Measurements from ENCODE around the gene ATAD3C.

The ATAD3C gene

GRCh38 chr1:1432951-1433803 lies 16.3 kb upstream of the ATAD3C start:
- no peaks in the 10 kb centered on the region for H3K36me3 Mint-ChIP-seq (ENCODE audit: low read depth)
- peak overlapping the region; percentile 80 for H3K27ac Mint-ChIP-seq
- H3K27me3 Mint-ChIP-seq: peaks cover 48% of the 10 kb centered on the region
- no peak for DNase-seq
- H3K4me3 Mint-ChIP-seq: peak overlapping the region; percentile 51
- peaks cover 18% of the 10 kb centered on the region for H3K4me1 Mint-ChIP-seq (ENCODE audit: low read depth)
- no peaks in the 10 kb centered on the region for H3K9me3 Mint-ChIP-seq

GRCh38 chr1:1433804-1434130 lies 15.7 kb upstream of the ATAD3C start:
- peak; percentile 70 for DNase-seq
- H3K4me3 Mint-ChIP-seq: peak overlapping the region; percentile 51
- H3K9me3 Mint-ChIP-seq: no peaks in the 10 kb centered on the region
- peaks cover 49% of the 10 kb centered on the region for H3K27me3 Mint-ChIP-seq
- no peaks in the 10 kb centered on the region for H3K36me3 Mint-ChIP-seq (ENCODE audit: low read depth)
- peaks cover 18% of the 10 kb centered on the region for H3K4me1 Mint-ChIP-seq (ENCODE audit: low read depth)
- peak overlapping the region; percentile 80 for H3K27ac Mint-ChIP-seq

GRCh38 chr1:1434131-1434823 lies 15.2 kb upstream of the ATAD3C start:
- H3K27me3 Mint-ChIP-seq: peaks cover 49% of the 10 kb centered on the region
- H3K27ac Mint-ChIP-seq: no peak overlapping the region
- H3K4me3 Mint-ChIP-seq: no peak overlapping the region
- peaks cover 18% of the 10 kb centered on the region for H3K4me1 Mint-ChIP-seq (ENCODE audit: low read depth)
- no peaks in the 10 kb centered on the region for H3K36me3 Mint-ChIP-seq (ENCODE audit: low read depth)
- no peak for DNase-seq
- H3K9me3 Mint-ChIP-seq: no peaks in the 10 kb centered on the region

- Mint-ChIP-seq H3K4me1 (ENCODE audit: low read depth) (peaks cover 18% of the 10 kb centered on the region), H3K36me3 (ENCODE audit: low read depth) (no peaks in the 10 kb centered on the region), H3K9me3 (no peaks in the 10 kb centered on the region), H3K4me3 (peak overlapping the region; percentile 36), H3K27ac (no peak overlapping the region), H3K27me3 (peaks cover 44% of the 10 kb centered on the region)
- no peak for DNase-seq
Measured at GRCh38 chr1:1434824-1435105, 14.7 kb upstream of the ATAD3C start.

GRCh38 chr1:1435106-1435903 lies 14.2 kb upstream of the ATAD3C start, which contains the start of gene VWA1:
TSS of gene VWA1 (plus strand) at chr1:1435690. CDS start at chr1:1435749, 59 bp downstream.
- Mint-ChIP-seq H3K36me3 (ENCODE audit: low read depth) (no peaks in the 10 kb centered on the region), H3K9me3 (no peaks in the 10 kb centered on the region), H3K4me1 (ENCODE audit: low read depth) (peaks cover 18% of the 10 kb centered on the region), H3K4me3 (peak within 1 kb of the TSS; percentile 36), H3K27ac (no peak within 1 kb of the TSS), H3K27me3 (peaks cover 39% of the 10 kb centered on the region)
- peak; percentile 80 for DNase-seq

GRCh38 chr1:1435911-1436629 lies 13.4 kb upstream of the ATAD3C start:
- DNase-seq: no peak
- no peaks in the 10 kb centered on the region for H3K36me3 Mint-ChIP-seq (ENCODE audit: low read depth)

GRCh38 chr1:1436630-1437032 lies 12.9 kb upstream of the ATAD3C start:
- Mint-ChIP-seq H3K27me3 (peaks cover 41% of the 10 kb centered on the region), H3K27ac (no peak overlapping the region), H3K4me3 (no peak overlapping the region), H3K4me1 (ENCODE audit: low read depth) (peaks cover 22% of the 10 kb centered on the region), H3K9me3 (no peaks in the 10 kb centered on the region), H3K36me3 (ENCODE audit: low read depth) (no peaks in the 10 kb centered on the region)
- DNase-seq: no peak

More at GRCh38 chr1:1435911-1436629, 13.4 kb upstream of the ATAD3C start:
- H3K9me3 Mint-ChIP-seq: no peaks in the 10 kb centered on the region
- no peak overlapping the region for H3K27ac Mint-ChIP-seq
- peak overlapping the region; percentile 25 for H3K4me3 Mint-ChIP-seq
- H3K4me1 Mint-ChIP-seq (ENCODE audit: low read depth): peaks cover 22% of the 10 kb centered on the region
- H3K27me3 Mint-ChIP-seq: peaks cover 44% of the 10 kb centered on the region

- Mint-ChIP-seq H3K36me3 (ENCODE audit: low read depth) (no peaks in the 10 kb centered on the region), H3K4me1 (ENCODE audit: low read depth) (peaks cover 22% of the 10 kb centered on the region), H3K27me3 (peaks cover 36% of the 10 kb centered on the region), H3K4me3 (no peak overlapping the region), H3K27ac (no peak overlapping the region), H3K9me3 (no peaks in the 10 kb centered on the region)
- no peak for DNase-seq
Measured at GRCh38 chr1:1437033-1437903, 12.2 kb upstream of the ATAD3C start.

GRCh38 chr1:1437904-1438376 lies 11.5 kb upstream of the ATAD3C start:
- Mint-ChIP-seq H3K4me1 (ENCODE audit: low read depth) (peaks cover 22% of the 10 kb centered on the region), H3K27ac (no peak overlapping the region), H3K36me3 (ENCODE audit: low read depth) (no peaks in the 10 kb centered on the region)

GRCh38 chr1:1438531-1439381 lies 10.7 kb upstream of the ATAD3C start:
- no peak overlapping the region for H3K27ac Mint-ChIP-seq
- no peaks in the 10 kb centered on the region for H3K36me3 Mint-ChIP-seq (ENCODE audit: low read depth)
- no peak for DNase-seq
- H3K9me3 Mint-ChIP-seq: no peaks in the 10 kb centered on the region
- H3K4me1 Mint-ChIP-seq (ENCODE audit: low read depth): peaks cover 18% of the 10 kb centered on the region
- peaks cover 33% of the 10 kb centered on the region for H3K27me3 Mint-ChIP-seq
- no peak overlapping the region for H3K4me3 Mint-ChIP-seq

More at GRCh38 chr1:1437904-1438376, 11.5 kb upstream of the ATAD3C start:
- DNase-seq: no peak
- Mint-ChIP-seq H3K27me3 (peaks cover 33% of the 10 kb centered on the region), H3K9me3 (no peaks in the 10 kb centered on the region), H3K4me3 (no peak overlapping the region)

GRCh38 chr1:1439546-1440261 lies 9.8 kb upstream of the ATAD3C start:
- H3K4me1 Mint-ChIP-seq (ENCODE audit: low read depth): peaks cover 13% of the 10 kb centered on the region
- H3K9me3 Mint-ChIP-seq: no peaks in the 10 kb centered on the region
- no peak overlapping the region for H3K27ac Mint-ChIP-seq
- H3K27me3 Mint-ChIP-seq: peaks cover 30% of the 10 kb centered on the region
- DNase-seq: no peak
- no peak overlapping the region for H3K4me3 Mint-ChIP-seq
- H3K36me3 Mint-ChIP-seq (ENCODE audit: low read depth): no peaks in the 10 kb centered on the region

GRCh38 chr1:1440262-1441001 lies 9.1 kb upstream of the ATAD3C start:
- DNase-seq: no peak
- H3K27ac Mint-ChIP-seq: no peak overlapping the region
- H3K27me3 Mint-ChIP-seq: peaks cover 23% of the 10 kb centered on the region
- H3K4me1 Mint-ChIP-seq (ENCODE audit: low read depth): peaks cover 8% of the 10 kb centered on the region
- no peaks in the 10 kb centered on the region for H3K9me3 Mint-ChIP-seq
- H3K36me3 Mint-ChIP-seq (ENCODE audit: low read depth): no peaks in the 10 kb centered on the region
- H3K4me3 Mint-ChIP-seq: no peak overlapping the region
